Activated naive CD8-positive, alpha-beta T cell treated with anti-CD3 and anti-CD28 coated beads, Interleukin-2, amount 50 U/mL, for 24 hours (primary cell): ENCODE measurements around the gene TSPYL4.
"Not testable (repeated sequence)": the region's sequence is repeated elsewhere in the genome, so short reads cannot be mapped to it uniquely, and the experiment has no call there.

Source experiments
- ATAC-seq: fragments of 150-1000 bp; cut with Tn5 transposase; one replicate; pipeline ENCODE4 v1.10.0; 2021
- DNase-seq: peaks from one replicate; pipeline ENCODE4 v3.0.0; 2021
- H3K27ac Mint-ChIP-seq: one replicate; pipeline ENCODE4 v1.8.0; 2021; ENCODE audit warnings: mild to moderate bottlenecking, mixed read lengths
- H3K27me3 Mint-ChIP-seq: one replicate; pipeline ENCODE4 v1.8.0; 2021; ENCODE audit warnings: mixed read lengths
- H3K36me3 Mint-ChIP-seq: one replicate; pipeline ENCODE4 v1.8.0; 2021; ENCODE audit warnings: low read depth, mixed read lengths
- H3K4me1 Mint-ChIP-seq: one replicate; pipeline ENCODE4 v1.8.0; 2021; ENCODE audit warnings: mixed read lengths
- H3K4me3 Mint-ChIP-seq: one replicate; pipeline ENCODE4 v1.8.0; 2021; ENCODE audit warnings: mild to moderate bottlenecking, moderate library complexity, mixed read lengths
- H3K9me3 Mint-ChIP-seq: one replicate; pipeline ENCODE4 v1.8.0; 2021; ENCODE audit warnings: mixed read lengths

The TSPYL4 gene

DNA sequence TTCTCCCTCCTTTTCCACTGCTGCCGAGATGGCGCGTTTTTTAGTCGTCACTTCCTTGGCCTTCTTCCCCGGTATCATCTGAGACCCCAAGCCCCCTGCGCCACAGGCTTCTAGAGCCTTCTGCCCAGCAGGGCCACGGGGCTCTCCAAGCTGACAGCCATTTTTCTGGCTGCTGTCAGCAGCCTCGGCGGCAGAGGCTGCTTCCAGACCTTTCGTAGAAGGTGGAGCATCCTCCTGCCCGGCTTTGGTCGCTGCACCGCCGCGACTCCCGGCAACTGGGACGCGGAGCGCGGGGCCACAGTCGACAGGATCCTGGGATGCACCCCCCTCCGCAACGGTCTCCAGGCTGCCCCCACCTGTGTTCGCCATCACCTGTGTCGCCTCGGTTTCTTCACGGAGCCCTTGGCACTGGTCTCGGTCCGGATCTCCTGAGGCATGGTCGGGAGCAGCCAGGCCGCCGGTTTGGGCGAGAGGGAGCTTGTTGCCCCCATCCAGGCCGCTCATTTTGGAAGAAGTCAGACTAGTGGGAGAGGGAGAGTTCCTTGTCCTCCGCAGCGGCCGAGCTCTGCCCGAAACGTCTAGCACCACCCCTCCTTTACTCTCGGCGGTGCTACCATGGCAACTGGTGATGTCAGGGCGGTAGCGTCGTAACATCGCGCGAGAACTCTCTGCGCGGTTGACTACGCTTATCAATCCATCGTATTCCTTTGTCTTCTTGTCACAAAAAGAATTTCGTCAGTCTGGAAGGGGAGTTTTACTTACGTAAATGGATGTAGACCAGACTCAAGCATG, at the start of gene TSPYL4:
Gene TSPYL4 (minus strand): TSS at position 571 of the 792 bp plus-strand sequence. CDS start 67 bp downstream, at position 504.
- DNase-seq (peak; percentile 89), ATAC-seq (peak; percentile 100)
- Mint-ChIP-seq H3K36me3 (peaks cover 9% of the 10 kb centered on the region), H3K9me3 (no peaks in the 10 kb centered on the region), H3K27me3 (no peaks in the 10 kb centered on the region), H3K27ac (no peak within 1 kb of the TSS), H3K4me3 (no peak within 1 kb of the TSS), H3K4me1 (peaks cover 16% of the 10 kb centered on the region)

DNA sequence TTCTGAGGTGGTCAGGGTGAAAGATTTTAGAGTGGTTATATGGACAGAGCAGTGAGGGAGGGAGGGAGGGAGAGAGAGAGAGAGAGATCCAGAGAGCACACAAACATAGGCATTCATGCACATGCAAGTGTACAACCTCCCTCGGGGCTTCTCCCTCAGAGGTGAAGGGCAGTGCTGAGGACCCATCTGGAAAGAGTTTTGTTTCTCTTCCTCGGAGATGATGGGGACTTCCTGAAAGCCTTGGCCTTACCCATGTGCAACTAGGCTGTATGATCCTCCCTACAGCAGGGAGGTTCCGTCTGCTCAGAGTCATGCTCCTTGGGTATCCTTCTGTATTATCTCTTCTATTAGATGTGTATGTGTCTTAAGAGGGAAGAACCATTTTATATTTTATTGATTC, 47.2 kb upstream of the TSPYL4 start:
- ATAC-seq, result no peak
- peaks cover 3% of the 10 kb centered on the region for H3K36me3 Mint-ChIP-seq
- H3K27me3 Mint-ChIP-seq, result no peaks in the 10 kb centered on the region
- no peak for DNase-seq
- no peak overlapping the region for H3K4me3 Mint-ChIP-seq
- no peaks in the 10 kb centered on the region for H3K4me1 Mint-ChIP-seq
- H3K9me3 Mint-ChIP-seq, result peaks cover 7% of the 10 kb centered on the region
- no peak overlapping the region for H3K27ac Mint-ChIP-seq

- no peak overlapping the region for H3K4me3 Mint-ChIP-seq
- no peak for ATAC-seq
- H3K9me3 Mint-ChIP-seq, result peaks cover 7% of the 10 kb centered on the region
- no peak for DNase-seq
- no peaks in the 10 kb centered on the region for H3K27me3 Mint-ChIP-seq
- no peaks in the 10 kb centered on the region for H3K4me1 Mint-ChIP-seq
- H3K36me3 Mint-ChIP-seq, result peaks cover 3% of the 10 kb centered on the region
- no peak overlapping the region for H3K27ac Mint-ChIP-seq
Observed at GRCh38 chr6:116300566-116300965, 46.7 kb upstream of the TSPYL4 start.

DNA sequence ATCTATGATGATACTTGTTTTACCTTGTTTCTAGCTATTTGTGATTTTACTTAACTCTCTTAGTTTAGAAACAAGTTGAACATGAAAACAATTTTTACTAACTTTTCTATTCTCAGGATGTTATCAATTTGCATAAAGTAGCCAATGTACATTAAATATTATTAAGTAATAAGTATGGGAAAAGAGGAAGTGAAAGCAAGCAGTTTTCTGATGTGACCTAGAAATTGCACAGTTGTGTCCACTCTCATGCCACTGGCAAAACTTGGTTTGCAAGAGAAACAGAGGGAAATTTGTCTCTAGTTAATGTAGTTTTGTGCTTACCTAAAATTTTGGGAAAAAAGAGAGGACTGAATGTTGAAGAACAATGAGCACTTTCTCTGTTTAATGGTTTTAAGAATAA, 45.1 kb upstream of the TSPYL4 start:
- Mint-ChIP-seq H3K9me3 (peaks cover 7% of the 10 kb centered on the region), H3K4me3 (no peak overlapping the region), H3K27ac (no peak overlapping the region), H3K36me3 (peaks cover 3% of the 10 kb centered on the region), H3K27me3 (no peaks in the 10 kb centered on the region), H3K4me1 (no peaks in the 10 kb centered on the region)
- DNase-seq (no peak), ATAC-seq (no peak)

- Mint-ChIP-seq H3K4me3 (no peak overlapping the region), H3K27me3 (no peaks in the 10 kb centered on the region), H3K4me1 (no peaks in the 10 kb centered on the region), H3K27ac (no peak overlapping the region), H3K9me3 (peaks cover 7% of the 10 kb centered on the region), H3K36me3 (peaks cover 3% of the 10 kb centered on the region)
- ATAC-seq, result no peak
- no peak for DNase-seq
Observed at GRCh38 chr6:116298273-116298672, 44.4 kb upstream of the TSPYL4 start.

DNA sequence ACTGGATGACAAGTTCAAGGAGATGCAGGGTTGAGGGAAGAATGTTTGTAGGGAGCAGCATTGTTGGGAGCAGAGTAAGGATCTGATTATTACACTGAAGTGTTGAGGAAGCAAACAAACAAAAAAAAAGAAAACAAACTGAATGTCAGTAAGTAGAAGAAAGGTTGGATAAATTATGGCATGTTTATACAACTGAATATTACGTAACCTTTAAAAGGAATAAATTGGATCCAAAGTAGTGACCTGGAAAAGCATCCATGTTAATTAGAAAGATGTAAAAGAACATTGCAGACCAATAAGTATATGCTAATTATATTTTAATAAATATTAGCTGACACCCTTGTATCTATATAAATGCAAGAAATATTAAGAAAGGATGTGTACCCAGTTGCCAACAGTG, 38.7 kb upstream of the TSPYL4 start:
- H3K9me3 Mint-ChIP-seq, result no peaks in the 10 kb centered on the region
- ATAC-seq, result no peak
- no peak overlapping the region for H3K27ac Mint-ChIP-seq
- H3K4me3 Mint-ChIP-seq, result no peak overlapping the region
- H3K36me3 Mint-ChIP-seq, result peaks cover 3% of the 10 kb centered on the region
- H3K4me1 Mint-ChIP-seq, result no peaks in the 10 kb centered on the region
- H3K27me3 Mint-ChIP-seq, result no peaks in the 10 kb centered on the region
- no peak for DNase-seq

DNA sequence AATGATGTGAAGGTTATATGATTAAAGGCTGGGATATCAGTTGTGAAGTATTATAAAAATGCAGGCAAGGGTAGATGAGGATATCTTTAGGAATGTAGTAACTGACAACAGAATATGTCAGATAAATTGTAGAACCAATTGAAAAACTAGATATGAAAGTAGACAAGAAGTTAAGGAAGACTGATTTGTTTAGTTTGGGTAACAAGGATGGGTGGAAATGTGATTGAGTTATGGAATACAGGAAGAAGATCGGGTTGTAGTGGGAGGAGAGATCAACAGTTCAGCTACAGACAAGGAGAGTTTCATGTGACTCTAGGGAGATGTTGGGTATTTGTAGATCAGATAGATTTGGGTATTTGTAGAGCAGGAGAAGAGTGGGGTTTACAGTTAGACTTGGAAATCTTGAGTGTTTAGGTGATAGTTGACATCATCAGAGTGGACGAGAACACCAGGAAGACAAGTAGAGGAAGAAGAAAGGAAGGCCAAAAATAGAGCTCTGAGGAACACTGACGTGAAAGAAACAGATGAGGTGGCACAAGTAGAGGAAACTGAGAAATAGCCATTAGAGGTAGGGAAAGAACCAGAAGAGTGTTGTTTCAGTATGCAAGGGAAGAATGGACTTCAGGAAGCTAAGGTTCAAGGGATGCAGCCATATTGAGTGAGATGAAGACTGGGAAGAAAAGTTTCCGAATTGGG, 38.0 kb upstream of the TSPYL4 start:
- no peaks in the 10 kb centered on the region for H3K27me3 Mint-ChIP-seq
- H3K4me3 Mint-ChIP-seq, result no peak overlapping the region
- ATAC-seq (no peak), DNase-seq (no peak)
- H3K27ac Mint-ChIP-seq, result no peak overlapping the region
- H3K4me1 Mint-ChIP-seq, result no peaks in the 10 kb centered on the region
- H3K36me3 Mint-ChIP-seq, result peaks cover 1% of the 10 kb centered on the region
- H3K9me3 Mint-ChIP-seq, result no peaks in the 10 kb centered on the region

DNA sequence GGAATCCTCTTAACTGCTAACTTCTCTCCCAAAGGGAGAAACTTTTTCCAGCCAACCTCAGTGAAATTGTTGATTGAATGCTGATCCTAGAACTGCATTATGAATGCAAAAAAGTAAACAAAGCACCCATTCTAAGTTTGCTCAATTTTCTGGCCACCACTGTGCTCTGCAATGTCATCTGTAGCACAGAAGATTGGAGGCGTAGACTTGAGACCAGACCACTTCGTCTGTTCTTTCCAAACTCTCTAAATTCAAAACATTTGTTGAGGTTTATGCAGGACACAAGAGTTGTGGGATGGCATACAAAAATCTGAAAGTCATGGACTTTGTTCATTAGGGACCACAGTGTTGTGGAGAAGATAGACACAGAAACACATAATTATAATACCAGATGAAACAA, 36.9 kb upstream of the TSPYL4 start:
- ATAC-seq (no peak), DNase-seq (no peak)
- no peaks in the 10 kb centered on the region for H3K36me3 Mint-ChIP-seq
- no peaks in the 10 kb centered on the region for H3K4me1 Mint-ChIP-seq
- H3K4me3 Mint-ChIP-seq, result no peak overlapping the region
- H3K27me3 Mint-ChIP-seq, result no peaks in the 10 kb centered on the region
- no peak overlapping the region for H3K27ac Mint-ChIP-seq
- H3K9me3 Mint-ChIP-seq, result no peaks in the 10 kb centered on the region

- Mint-ChIP-seq H3K4me1 (no peaks in the 10 kb centered on the region), H3K27ac (no peak overlapping the region), H3K36me3 (no peaks in the 10 kb centered on the region), H3K4me3 (no peak overlapping the region), H3K27me3 (no peaks in the 10 kb centered on the region), H3K9me3 (no peaks in the 10 kb centered on the region)
- DNase-seq (no peak), ATAC-seq (no peak)
Observed at GRCh38 chr6:116289876-116290275, 36.0 kb upstream of the TSPYL4 start.

DNA sequence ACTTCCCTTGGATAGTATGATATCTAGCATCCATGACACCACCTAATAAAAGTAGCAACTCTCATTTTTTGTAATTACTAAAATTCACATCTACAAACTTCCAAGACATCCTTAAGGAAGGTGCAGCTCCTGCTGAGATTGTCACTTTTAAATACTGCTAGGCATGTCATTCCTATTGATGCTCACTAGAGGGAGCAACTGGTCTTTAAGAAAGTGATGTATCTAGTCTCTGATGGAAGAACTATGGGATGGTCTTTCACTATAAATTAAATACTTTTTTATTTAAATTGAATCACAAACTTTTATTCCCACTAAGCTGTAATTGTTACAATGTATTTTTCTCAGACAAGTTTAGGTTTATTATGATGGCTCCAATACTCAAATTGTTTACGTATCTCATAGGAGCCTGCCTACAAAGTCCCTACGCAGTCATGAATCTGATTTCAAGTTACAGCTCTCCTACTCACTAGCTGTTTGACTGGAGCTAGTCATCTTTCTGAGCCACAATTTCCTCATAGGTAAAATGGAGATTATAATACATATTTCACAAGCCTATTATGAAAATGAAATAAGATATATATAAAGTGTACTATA, 33.9 kb upstream of the TSPYL4 start:
- no peak overlapping the region for H3K4me3 Mint-ChIP-seq
- no peaks in the 10 kb centered on the region for H3K9me3 Mint-ChIP-seq
- no peak overlapping the region for H3K27ac Mint-ChIP-seq
- no peaks in the 10 kb centered on the region for H3K36me3 Mint-ChIP-seq
- ATAC-seq (peak; percentile 54), DNase-seq (no peak)
- no peaks in the 10 kb centered on the region for H3K27me3 Mint-ChIP-seq
- H3K4me1 Mint-ChIP-seq, result no peaks in the 10 kb centered on the region

GRCh38 chr6:116286773-116287358, 33.0 kb upstream of the TSPYL4 start:
- Mint-ChIP-seq H3K27me3 (no peaks in the 10 kb centered on the region), H3K9me3 (no peaks in the 10 kb centered on the region), H3K36me3 (no peaks in the 10 kb centered on the region), H3K4me3 (no peak overlapping the region), H3K4me1 (no peaks in the 10 kb centered on the region), H3K27ac (no peak overlapping the region)
- ATAC-seq, result no peak
- DNase-seq, result no peak

GRCh38 chr6:116284984-116285383, 31.1 kb upstream of the TSPYL4 start:
- not testable (repeated sequence) for H3K9me3 Mint-ChIP-seq, H3K36me3 Mint-ChIP-seq, DNase-seq, ATAC-seq, H3K27me3 Mint-ChIP-seq, H3K27ac Mint-ChIP-seq, H3K4me3 Mint-ChIP-seq, H3K4me1 Mint-ChIP-seq

- H3K9me3 Mint-ChIP-seq, result no peaks in the 10 kb centered on the region
- DNase-seq (no peak), ATAC-seq (no peak)
- no peaks in the 10 kb centered on the region for H3K27me3 Mint-ChIP-seq
- H3K27ac Mint-ChIP-seq, result no peak overlapping the region
- peaks cover 18% of the 10 kb centered on the region for H3K4me1 Mint-ChIP-seq
- H3K4me3 Mint-ChIP-seq, result no peak overlapping the region
- H3K36me3 Mint-ChIP-seq, result peaks cover 11% of the 10 kb centered on the region
Observed at GRCh38 chr6:116283191-116283590, 29.3 kb upstream of the TSPYL4 start.

DNA sequence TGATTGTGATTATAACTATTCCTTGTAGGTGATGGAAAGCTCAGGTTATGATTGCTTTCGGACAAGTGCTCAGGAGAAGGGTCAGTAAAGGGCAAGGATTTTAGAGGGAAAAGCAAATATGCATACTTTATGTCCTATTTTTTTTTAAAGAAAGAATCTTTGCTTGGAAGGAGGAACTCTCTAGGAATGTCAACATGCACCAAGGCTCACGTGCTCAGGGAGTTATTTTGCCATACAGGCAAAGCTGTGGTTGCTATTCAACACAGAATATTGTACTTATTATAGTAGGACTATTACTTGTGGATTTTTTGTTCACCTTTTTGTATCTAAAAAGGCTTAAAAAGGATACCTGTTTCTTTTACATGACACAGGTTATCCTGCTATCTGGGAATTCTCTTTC, 28.8 kb upstream of the TSPYL4 start:
- H3K4me3 Mint-ChIP-seq, result no peak overlapping the region
- no peaks in the 10 kb centered on the region for H3K9me3 Mint-ChIP-seq
- H3K4me1 Mint-ChIP-seq, result peaks cover 23% of the 10 kb centered on the region
- ATAC-seq, result no peak
- no peak overlapping the region for H3K27ac Mint-ChIP-seq
- no peak for DNase-seq
- H3K27me3 Mint-ChIP-seq, result no peaks in the 10 kb centered on the region
- H3K36me3 Mint-ChIP-seq, result peaks cover 16% of the 10 kb centered on the region

DNA sequence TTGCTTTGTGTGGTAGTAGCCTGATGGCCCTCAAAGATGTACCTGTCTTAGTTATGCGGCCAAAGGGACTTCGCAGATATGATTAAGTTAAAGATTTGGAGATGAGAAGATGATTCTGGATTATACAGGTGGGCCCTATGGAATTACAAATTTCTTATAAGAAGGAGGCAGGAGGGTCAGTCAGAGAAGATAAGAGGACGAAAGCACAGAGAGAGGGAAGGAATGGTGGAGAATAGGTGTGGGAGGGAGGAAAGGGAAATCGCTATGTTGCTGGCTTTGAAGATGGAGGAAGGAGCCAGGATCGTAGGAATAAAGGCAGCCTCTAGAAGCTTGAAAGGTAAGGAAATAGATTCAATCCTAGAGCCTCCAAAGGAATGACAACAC, 27.1 kb upstream of the TSPYL4 start:
- ATAC-seq (no peak), DNase-seq (no peak)
- Mint-ChIP-seq H3K27ac (no peak overlapping the region), H3K9me3 (no peaks in the 10 kb centered on the region), H3K27me3 (no peaks in the 10 kb centered on the region), H3K36me3 (peaks cover 32% of the 10 kb centered on the region), H3K4me1 (peaks cover 41% of the 10 kb centered on the region), H3K4me3 (peak overlapping the region; percentile 91)
